ENCODE data around the gene MACO1.
"Not testable (repeated sequence)": the region's sequence is repeated elsewhere in the genome, so short reads cannot be mapped to it uniquely, and the experiment has no call there.

The MACO1 gene

GRCh38 chr1:25487628-25488027, 56.9 kb downstream of the MACO1 start:
- DNase-seq (ENCODE audit: low spot score), result no peak

DNA sequence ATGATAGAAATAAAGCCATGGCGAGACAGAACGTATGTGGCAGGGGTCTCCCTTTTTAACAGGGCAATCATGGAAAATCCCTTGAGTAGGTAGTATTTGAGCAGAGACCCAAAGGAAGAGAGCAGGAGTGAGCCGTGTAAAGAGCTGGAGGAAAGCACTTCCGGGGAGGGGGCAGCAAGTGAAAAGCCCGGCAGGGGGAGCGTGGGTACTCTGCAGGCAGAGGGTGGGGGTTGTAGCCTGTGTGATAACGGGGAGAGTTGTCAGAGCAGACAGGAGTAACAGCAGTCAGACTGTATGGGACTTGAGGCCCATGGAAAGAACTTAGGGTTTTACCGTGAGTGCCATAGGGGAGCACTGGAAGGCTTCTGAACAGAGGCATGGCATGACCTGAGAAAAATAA, 61.6 kb downstream of the MACO1 start:
- DNase-seq (ENCODE audit: low spot score), result no peak

- no peak for DNase-seq (ENCODE audit: low spot score)
Measured at GRCh38 chr1:25494952-25495351, 64.3 kb downstream of the MACO1 start.

- no peak for DNase-seq (ENCODE audit: low spot score)
Measured at GRCh38 chr1:25500694-25501093, 70.0 kb downstream of the MACO1 start.

DNA sequence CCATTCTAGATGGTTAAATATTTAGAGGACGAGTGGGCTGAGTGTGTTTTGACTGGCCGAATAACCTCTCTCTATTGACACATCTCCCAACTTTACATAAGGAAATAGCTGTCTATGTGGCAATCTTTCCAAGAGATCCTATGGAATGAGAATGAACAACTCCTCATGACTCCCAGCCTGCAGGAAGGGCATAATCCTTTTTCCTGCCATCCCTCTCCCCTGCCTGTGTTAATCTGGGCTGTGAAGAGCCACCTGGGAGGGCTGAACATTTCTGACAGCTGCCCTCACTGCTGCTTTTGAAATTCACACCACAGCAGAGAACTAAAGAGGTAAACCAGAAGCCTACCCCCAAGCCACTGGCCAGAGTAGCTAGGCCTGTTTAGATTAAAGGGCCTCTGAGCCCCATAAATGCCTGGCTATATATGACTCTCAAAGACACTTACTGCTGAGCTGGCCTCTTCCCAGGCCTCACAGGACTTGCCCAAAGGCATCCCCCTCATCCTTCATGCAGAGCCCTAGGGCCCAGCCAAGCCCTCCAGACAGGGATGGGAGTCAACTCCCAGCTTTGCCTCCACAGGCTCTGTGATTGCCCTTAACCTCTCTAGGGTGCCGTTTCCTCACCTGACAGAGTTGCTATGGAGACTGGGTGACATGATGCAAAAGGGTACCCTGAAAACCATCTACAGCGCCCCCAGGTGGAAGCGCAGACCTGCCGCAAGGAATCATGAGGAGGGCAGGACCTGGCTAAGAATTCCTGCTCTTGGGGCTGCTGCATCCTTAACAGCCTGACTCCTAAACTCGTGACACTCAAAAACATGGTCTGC, 70.8 kb downstream of the MACO1 start:
- no peak for DNase-seq (ENCODE audit: low spot score)

DNA sequence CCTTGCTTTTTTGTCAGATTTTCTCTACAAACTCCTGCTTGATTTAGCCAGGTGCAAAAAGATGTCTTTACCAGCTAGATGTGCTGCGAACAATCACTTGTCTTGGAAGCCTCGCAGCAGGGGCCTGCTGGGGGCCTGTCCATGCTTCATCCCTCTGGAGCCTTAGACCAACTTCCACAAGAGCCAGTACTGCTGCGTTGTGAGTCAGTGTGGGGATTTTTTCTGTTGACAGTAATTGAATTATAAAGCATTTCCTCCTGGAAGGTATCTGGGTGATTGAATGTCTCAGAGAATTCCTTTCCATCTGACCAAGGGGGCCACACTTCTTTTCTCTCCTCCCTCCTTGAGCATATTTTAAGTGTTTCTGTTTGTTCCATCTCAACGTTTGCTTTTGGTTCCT, 72.3 kb downstream of the MACO1 start:
- DNase-seq (ENCODE audit: low spot score), result no peak

DNA sequence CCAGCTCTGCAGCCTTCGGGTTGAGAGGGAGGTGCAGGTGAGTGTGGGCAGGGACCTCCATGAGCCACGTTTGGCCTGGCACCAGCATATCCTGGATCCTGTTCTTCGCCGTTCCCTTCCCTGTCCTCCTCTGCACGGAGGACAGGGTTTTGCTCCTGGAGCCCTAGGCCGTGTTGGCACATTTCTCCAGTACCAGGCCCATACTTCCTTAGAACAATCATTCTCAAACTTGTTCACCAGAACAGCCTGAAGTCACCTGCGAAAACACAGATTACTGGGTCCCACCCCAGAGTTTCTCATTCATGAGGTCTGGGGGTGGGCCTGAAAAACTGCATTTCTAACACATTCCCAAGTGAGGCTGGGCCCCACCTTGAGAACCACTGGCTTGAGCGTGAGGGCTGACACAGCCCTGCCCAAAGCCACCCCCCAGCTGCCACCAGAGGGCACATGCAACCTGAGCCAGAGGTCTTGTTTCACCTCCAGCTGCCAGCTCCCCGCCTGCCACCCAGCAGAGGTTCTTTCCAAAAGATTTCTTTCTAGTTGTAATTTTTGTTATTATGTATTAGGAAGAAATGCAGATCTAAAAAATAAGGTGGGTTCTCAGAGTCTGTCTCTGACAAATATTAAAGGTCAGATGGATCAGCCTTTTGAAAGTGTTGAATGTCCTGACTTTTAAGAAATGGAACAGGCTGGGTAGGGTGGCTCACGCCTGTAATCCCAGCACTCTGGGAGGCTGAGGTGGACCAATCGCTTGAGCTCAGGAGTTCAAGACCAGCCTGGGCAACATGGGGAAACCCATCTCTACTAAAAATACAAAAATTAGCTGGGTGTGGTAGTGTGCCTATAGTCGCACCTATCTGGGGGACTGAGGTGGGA, 73.1 kb downstream of the MACO1 start:
- DNase-seq (ENCODE audit: low spot score), result peak; percentile 17

GRCh38 chr1:25504706-25505595, 74.3 kb downstream of the MACO1 start:
- DNase-seq (ENCODE audit: low spot score), result no peak

- no peak for DNase-seq (ENCODE audit: low spot score)
Measured at GRCh38 chr1:25505656-25506385, 75.1 kb downstream of the MACO1 start.

- not testable (repeated sequence) for DNase-seq (ENCODE audit: low spot score)
Measured at GRCh38 chr1:25506566-25507463, 76.1 kb downstream of the MACO1 start.

GRCh38 chr1:25513666-25514065, 83.0 kb downstream of the MACO1 start:
- no peak for DNase-seq (ENCODE audit: low spot score)

- DNase-seq (ENCODE audit: low spot score), result no peak
Measured at GRCh38 chr1:25515033-25515432, 84.3 kb downstream of the MACO1 start.

GRCh38 chr1:25516686-25517085, 86.0 kb downstream of the MACO1 start:
- no peak for DNase-seq (ENCODE audit: low spot score)

GRCh38 chr1:25517476-25518394, 87.0 kb downstream of the MACO1 start:
- DNase-seq (ENCODE audit: low spot score), result no peak

- no peak for DNase-seq (ENCODE audit: low spot score)
Measured at GRCh38 chr1:25519624-25520023, 88.9 kb downstream of the MACO1 start.

DNA sequence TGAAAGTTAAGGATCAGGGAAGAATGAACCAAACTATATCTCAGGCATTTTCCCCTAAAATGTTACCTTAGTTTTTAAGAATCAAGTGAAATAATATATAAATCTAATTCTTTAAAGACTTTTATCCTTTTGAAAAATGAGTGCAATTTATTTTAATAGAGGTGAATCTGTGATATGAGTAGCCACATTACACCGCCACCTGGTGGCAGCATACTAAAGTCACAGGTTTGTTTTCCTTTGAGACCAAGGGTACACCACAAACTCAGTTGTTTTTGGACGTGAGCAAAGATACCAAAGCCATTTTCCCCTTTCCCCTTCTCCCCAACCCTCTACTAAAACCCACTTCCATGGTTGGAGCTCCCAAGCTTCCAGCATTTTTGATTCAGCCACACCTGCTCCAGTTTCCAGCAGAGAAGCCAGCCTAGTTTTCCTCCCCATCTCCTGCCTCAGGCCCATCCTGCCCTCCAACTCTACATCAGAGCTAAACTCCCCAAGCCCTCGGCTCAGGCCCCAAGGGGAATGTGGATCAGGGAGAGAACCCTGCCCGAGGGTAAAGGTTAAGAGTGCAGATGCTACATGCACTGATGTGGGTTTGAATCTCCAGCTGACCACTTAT, 89.9 kb downstream of the MACO1 start:
- DNase-seq (ENCODE audit: low spot score), result peak; percentile 64

DNA sequence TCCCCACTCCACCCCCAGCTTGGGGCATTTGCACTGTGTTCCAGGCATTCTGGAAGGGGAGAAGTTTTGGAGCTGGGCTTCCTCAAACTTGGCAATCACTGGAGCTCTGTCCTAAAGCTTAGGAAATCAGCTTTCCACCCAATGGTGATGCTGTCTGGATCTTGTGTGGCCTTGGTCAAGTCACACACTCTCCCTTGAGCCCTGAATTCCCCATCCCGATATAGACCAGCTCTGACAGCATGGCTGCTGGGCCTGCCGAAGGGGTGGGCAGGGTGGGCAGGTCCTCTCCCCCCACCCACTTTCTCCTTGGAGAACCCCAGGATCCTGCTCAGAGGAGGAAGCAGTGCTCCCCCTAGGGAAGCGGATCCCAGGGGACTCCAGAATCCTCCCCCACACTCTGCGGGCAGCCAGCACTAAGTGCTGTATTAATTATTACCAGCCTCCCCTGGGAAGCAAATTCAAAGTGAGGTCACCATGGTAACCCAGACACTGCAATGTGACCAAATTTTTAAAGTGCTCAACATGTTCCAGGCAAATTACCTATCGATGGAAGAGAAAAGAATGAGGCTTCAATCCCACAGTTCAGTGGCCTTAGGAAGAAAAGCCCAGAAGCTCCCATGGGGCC, 91.4 kb downstream of the MACO1 start:
- DNase-seq (ENCODE audit: low spot score), result no peak

DNA sequence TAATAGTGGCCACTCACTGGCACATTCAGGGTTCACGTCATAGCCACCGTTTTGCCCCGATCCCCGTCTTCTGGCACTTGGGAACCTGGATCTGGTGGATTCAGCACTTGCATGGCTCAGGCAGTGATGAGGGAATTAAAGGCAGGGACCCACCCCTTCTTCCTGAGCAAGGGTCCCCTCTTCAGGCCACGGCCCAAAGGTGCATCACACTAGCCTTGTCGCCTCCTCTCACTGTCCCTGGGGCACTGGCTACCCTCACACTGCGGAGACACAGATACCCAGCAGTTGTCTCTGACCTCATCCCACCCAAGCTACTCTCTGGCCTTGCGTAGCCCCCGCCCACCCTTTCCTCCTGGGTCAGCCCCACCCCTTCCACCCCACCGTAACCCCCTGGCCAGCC, 92.8 kb downstream of the MACO1 start:
- no peak for DNase-seq (ENCODE audit: low spot score)

All from activated CD4-positive, alpha-beta T cell treated with anti-CD3 and anti-CD28 coated beads, Interleukin-2, Interleukin-4, amounts not matched to agents 100 ng/mL and 50 ng/mL, durations not matched to agents 16 hours and 8 hours (primary cell).